Left lung (tissue), 10 donors: ENCODE results near the gene HSDL2. TPM values are rescaled to one million over a fixed set of nuclear protein-coding genes. Genes with fewer than 3 reads are reported as not detected.

Experiments used
- ATAC-seq: fragments of 200-7000 bp; cut with Tn5 transposase; one replicate; pipeline ENCODE4 v1.9.1; 2020; ENCODE audit warnings: moderate library complexity
- DNase-seq, 4 donors: peaks; one replicate each; pipeline ENCODE4 v3.0.0-alpha.2; 2013 to 2020
- H3K27ac ChIP-seq, 2 donors: fragments of 200-600 bp; sonication (generic) in 1 of 2; one replicate each; pipeline versions ENCODE4 v1.5.0 to v1.8.0; 2020 to 2021
- H3K27me3 ChIP-seq, 2 donors: fragments of 200-600 bp; sonication (generic) in 1 of 2; one replicate each; pipeline versions ENCODE4 v1.5.0 to v1.8.0; 2020 to 2021
- H3K36me3 ChIP-seq, 2 donors: fragments of 200-600 bp; sonication (generic) in 1 of 2; one replicate each; pipeline versions ENCODE4 v1.5.0 to v1.8.0; 2020 to 2021
- H3K4me1 ChIP-seq, 2 donors: fragments of 200-600 bp; one replicate each; pipeline ENCODE4 v1.8.0; 2021
- H3K4me3 ChIP-seq, 2 donors: fragments of 200-600 bp; sonication (generic) in 1 of 2; one replicate each; pipeline versions ENCODE4 v1.5.0 to v1.8.0; 2020 to 2021; ENCODE audit warnings: mild to moderate bottlenecking in 1 of 2
- H3K9me3 ChIP-seq, 2 donors: fragments of 200-600 bp; sonication (generic) in 1 of 2; one replicate each; pipeline versions ENCODE4 v1.5.0 to v1.8.0; 2020 to 2021
- intact Hi-C, 2 donors: fragments of 100-400 bp; cut with DNase I; formaldehyde crosslinking; loops; one replicate each; pipeline versions ENCODE4 v1.11.2 to v1.14.2; 2022
- polyA plus RNA-seq, 6 donors: library from polyadenylated mRNA; unstranded; fragments of 120-200 nt; gene quantifications; one replicate each; pipeline ENCODE4 v1.2.1, GENCODE V29; 2013; ENCODE audit not compliant: insufficient read length in 6 of 6
- total RNA-seq, 2 donors: library from RNA; stranded (reverse); fragmentation: NEBNext Ultra II Directional; extraction: Animal tissue kit (Norgen Biotek cat#: 25700); gene quantifications; one replicate each; pipeline ENCODE4 v1.2.1, GENCODE V29; 2021
- TF ChIP-seq, protein P1 (sequence below), 2 donors: fragments of 200-600 bp; sonication (generic) in 1 of 2; IDR thresholded peaks; one replicate each; pipeline versions ENCODE4 v1.5.0 to v1.8.0; 2021; ENCODE audit warnings: antibody characterized with exemption in 2 of 2
- donor health status: DM: no; HTN: yes; CAD: no.
- donor health status: DM: no; HTN: no; CAD: no.

HSDL2 gene
- total and polyA plus RNA-seq, 8 donors, result 40.3 to 77.9 (median 64.2) TPM

DNA sequence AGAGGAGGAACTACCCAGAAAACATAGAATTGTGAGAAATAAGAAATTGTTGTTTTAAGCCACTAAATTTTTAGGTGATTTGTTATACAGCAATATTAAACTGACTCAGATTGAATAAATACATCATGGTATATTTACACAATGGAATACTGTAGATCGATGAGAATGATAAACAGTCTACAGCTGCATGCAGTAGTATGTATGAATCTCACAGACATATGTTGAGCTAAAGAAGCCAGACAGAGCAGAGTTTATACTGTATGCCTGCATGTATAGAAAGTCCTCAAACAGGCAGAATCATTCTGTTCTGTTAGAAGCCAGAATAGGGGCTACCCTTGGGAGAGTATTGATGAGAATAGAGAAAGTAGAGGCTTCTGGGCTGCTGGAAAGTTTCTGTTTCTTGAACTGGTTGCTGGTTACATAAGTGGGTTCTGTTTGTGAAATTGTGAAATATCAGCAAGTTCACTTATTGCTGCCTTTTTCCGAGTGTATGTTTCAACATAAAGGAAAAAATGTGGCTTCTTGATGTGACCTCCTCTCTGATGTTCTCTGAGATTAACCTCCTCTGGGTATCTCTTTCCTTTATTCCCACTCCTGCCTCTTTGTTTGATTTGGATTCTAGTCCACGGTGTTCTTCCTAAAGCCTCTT is 116.3 kb downstream of the HSDL2 start:
- TF ChIP-seq, protein P1, sequence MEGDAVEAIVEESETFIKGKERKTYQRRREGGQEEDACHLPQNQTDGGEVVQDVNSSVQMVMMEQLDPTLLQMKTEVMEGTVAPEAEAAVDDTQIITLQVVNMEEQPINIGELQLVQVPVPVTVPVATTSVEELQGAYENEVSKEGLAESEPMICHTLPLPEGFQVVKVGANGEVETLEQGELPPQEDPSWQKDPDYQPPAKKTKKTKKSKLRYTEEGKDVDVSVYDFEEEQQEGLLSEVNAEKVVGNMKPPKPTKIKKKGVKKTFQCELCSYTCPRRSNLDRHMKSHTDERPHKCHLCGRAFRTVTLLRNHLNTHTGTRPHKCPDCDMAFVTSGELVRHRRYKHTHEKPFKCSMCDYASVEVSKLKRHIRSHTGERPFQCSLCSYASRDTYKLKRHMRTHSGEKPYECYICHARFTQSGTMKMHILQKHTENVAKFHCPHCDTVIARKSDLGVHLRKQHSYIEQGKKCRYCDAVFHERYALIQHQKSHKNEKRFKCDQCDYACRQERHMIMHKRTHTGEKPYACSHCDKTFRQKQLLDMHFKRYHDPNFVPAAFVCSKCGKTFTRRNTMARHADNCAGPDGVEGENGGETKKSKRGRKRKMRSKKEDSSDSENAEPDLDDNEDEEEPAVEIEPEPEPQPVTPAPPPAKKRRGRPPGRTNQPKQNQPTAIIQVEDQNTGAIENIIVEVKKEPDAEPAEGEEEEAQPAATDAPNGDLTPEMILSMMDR (IDR thresholded peaks at IDR 0.05), result no peak
- peaks cover 0 to 5% of the 10 kb centered on the region in 2 donors for H3K36me3 ChIP-seq
- ATAC-seq (peak; percentile 50), DNase-seq (peak in 1 of 4 donors; percentile 22)
- intact Hi-C loops, result no loop called here
- H3K27ac ChIP-seq, result peak overlapping the region in 1 of 2 donors; percentile 80
- H3K4me1 ChIP-seq, result peaks cover 0 to 25% of the 10 kb centered on the region in 2 donors
- H3K9me3 ChIP-seq, result peaks cover 9 to 22% of the 10 kb centered on the region in 2 donors
- H3K4me3 ChIP-seq, result no peak overlapping the region
- no peaks in the 10 kb centered on the region for H3K27me3 ChIP-seq

DNA sequence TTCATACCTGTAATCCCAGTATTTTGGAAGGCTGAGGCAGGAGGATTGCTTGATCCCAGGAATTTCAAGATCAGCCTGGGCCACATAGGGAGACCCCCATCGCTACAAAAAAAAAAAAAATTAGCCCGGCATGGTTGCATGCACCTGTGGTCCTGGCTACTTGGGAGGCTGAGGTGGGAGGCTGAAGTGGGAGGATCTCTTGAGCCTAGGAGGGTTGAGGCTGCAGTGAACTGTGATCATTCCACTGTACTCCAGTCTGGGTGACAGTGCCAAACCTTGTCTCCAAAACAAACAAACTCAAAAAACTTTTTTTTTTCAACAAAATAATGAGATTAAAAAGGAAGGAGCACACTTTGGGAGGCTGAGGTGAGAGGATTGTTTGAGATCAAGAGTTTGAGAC is 120.9 kb downstream of the HSDL2 start:
- DNase-seq (no peak), ATAC-seq (no peak)
- TF ChIP-seq, protein P1 (IDR thresholded peaks at IDR 0.05), result no peak
- Histone ChIP-seq H3K36me3 (no peaks in the 10 kb centered on the region), H3K4me3 (no peak overlapping the region), H3K27ac (no peak overlapping the region), H3K9me3 (no peaks in the 10 kb centered on the region), H3K4me1 (peaks cover 0 to 19% of the 10 kb centered on the region in 2 donors), H3K27me3 (no peaks in the 10 kb centered on the region)
- intact Hi-C loops, result no loop called here

DNA sequence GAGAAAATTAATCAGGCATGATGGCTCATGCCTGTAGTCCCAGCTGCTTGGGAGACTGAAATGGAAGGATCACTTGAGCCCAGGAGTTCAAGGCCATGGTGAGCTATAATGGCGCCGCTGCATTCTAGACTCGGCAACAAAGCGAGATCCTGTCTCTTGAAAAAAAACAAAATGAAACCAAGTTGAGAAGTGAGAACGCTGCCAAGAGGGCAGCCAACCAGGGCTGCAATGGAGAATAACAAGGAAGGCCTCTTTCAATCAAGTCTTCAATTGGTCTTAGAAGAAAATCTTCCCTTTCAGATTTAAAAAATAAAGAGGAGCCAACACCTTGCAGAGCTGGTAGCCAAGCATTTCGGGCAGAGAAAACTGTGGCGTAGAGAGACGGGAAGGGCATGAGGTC is 121.4 kb downstream of the HSDL2 start:
- Histone ChIP-seq H3K27ac (no peak overlapping the region), H3K4me1 (peaks cover 0 to 14% of the 10 kb centered on the region in 2 donors), H3K9me3 (no peaks in the 10 kb centered on the region), H3K27me3 (no peaks in the 10 kb centered on the region), H3K4me3 (no peak overlapping the region), H3K36me3 (no peaks in the 10 kb centered on the region)
- intact Hi-C loops, result no loop called here
- DNase-seq (no peak), ATAC-seq (no peak)
- TF ChIP-seq, protein P1 (IDR thresholded peaks at IDR 0.05), result no peak

DNA sequence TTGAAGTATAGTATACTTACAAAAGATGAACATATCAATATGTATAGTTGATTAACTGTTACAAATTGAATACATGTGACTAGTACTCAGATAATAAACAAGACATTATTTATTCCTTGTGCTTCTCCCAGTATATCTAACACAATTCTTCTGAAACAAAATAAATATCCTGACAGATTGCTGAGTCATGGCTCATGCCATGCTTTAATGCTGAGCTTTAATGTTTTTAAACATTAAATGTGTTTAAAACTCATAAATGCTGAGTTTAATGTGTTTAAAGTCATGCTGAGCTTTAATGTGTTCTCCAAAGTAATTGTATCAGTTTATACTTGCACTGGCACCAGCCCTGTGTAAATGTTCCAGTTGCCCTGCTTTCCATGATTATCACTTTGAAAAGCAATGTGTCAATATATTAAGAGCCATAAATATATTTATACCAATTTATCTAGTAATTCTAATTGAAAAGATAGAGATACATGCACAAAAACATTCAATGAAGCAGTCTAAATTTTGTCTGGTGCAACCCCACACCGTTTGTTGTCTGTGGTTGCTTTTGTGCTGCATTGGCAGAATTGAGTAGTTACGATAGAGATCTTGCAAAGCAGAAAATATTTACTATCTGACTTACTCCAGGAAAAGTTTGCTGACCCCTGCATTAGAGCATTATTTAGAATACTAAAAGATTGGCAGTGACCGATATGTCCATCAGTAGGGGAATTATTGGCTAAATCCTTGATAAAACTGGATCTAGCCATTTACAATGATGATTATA is 122.5 kb downstream of the HSDL2 start:
- ATAC-seq (no peak), DNase-seq (no peak)
- H3K36me3 ChIP-seq, result no peaks in the 10 kb centered on the region
- TF ChIP-seq, protein P1 (IDR thresholded peaks at IDR 0.05), result no peak
- H3K4me1 ChIP-seq, result peaks cover 0 to 5% of the 10 kb centered on the region in 2 donors
- no peak overlapping the region for H3K27ac ChIP-seq
- H3K4me3 ChIP-seq, result no peak overlapping the region
- H3K9me3 ChIP-seq, result no peaks in the 10 kb centered on the region
- intact Hi-C loops, result no loop called here
- H3K27me3 ChIP-seq, result no peaks in the 10 kb centered on the region

DNA sequence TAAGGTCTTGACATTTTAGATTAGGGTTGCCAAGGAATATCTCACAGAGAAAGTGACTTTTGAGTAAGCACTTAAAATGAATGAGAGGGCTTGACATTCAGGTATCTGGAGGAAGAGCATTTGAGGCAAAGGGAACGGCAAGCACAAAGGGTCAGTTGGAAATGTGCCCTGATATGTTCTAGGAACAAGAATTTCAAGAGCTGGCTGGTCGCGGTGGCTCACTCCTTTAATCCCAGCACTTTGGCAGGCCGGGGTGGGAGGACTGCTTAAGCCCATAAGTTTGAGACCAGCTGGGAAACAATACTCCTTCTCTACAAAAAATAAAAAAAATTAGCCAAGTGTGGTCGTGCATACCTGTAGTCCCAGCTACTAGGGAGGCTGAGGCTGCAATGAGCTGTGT is 123.3 kb downstream of the HSDL2 start:
- DNase-seq, result peak in 2 of 4 donors; percentile 50 to 59
- peak; percentile 79 for ATAC-seq
- Histone ChIP-seq H3K36me3 (no peaks in the 10 kb centered on the region), H3K4me3 (no peak overlapping the region), H3K27ac (no peak overlapping the region), H3K27me3 (no peaks in the 10 kb centered on the region), H3K4me1 (peaks cover 0 to 5% of the 10 kb centered on the region in 2 donors), H3K9me3 (no peaks in the 10 kb centered on the region)
- intact Hi-C loops, result no loop called here
- TF ChIP-seq, protein P1 (IDR thresholded peaks at IDR 0.05), result no peak
